Measurements from ENCODE around the gene HSPA8.

HSPA8 gene

DNA sequence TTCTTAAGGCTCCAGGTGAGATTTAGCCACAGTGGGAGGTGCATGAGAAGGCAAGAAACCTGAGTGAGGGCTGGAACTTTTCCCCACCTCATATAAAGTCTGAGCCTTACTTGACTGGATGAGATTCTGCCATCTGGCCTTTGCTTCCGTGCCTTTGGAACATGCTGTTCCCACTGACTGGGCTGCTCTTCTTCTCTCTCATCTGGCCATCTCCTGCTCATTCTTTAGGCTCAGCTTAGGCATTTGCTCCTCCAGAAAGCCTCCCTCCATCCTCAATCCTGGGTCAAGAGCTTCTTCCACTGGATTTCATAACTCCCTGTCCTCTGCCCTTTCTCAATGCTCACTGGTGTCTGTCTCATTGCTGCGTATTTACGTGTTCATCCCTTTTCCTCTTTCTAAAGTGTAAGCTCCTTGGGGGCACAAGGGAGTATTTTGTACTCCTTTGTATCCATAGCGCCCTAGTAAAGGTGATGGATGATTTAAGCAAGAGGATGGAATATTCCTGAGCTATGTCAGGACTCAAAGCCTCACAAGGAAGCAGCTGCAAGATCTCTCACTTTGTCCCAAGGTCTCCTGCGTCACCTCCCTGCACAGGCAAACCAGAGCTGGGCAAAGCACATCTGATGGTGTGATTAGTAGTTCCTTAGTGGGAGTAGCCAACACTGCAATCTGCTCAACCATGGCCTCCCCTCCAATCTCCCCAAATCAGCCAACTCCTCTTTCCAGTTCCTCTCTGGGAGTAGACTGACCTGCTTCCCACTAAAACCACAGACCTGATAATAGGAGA is 15.3 kb downstream of the HSPA8 start:
- no peak for FAIRE-seq

DNA sequence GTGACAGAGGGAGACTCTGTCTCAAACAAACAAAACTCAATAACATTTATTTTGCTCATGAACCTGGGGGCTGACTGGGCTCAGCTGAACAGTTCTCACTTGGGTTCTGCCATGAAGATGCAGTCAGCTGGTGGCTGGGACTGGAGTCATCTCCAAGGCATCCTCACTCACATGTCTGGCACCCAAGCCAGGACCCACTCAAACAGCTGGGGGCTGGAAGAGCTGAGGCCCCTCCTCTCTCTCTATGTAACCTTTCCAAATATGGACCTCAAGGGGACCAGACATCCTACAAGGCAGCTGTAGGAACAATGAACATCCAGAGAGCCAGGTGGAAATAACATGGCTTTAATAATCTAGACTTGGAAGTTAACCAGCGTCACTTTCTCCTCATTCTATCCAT is 16.8 kb downstream of the HSPA8 start:
- no peak for FAIRE-seq

DNA sequence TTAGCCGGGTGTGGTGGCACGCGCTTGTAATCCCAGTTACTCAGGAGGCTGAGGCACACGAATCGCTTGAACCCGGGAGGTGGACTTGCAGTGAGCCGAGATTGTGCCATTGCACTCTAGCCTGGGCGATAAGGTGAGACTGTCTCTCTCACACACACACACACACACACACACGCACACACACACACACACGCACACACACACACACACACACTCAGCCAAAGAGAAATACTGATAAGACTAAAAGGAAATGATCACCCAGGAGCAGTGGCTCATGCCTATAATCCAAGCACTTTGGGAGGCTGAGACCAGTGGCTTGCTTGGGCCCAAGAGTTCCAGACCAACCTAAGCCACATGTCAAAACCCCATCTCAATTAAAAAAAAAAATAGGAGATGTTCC is 20.8 kb downstream of the HSPA8 start:
- FAIRE-seq = no peak

DNA sequence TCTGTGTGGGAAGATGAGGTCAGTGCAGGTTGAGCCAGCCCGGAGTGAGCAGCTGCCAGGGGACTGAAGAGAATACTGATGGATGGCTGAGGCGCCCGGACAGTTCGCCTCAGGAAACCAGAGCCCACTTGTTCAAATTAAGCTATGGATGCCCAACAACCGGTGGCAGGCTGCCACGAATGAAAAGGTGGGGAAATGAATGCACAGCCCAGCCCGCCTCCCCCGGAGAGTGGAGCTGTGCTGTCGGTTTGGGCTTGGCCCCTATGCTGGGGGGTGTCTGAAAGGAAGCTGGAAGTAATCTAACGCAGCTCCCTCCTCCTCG is 21.9 kb downstream of the HSPA8 start:
- FAIRE-seq = no peak

DNA sequence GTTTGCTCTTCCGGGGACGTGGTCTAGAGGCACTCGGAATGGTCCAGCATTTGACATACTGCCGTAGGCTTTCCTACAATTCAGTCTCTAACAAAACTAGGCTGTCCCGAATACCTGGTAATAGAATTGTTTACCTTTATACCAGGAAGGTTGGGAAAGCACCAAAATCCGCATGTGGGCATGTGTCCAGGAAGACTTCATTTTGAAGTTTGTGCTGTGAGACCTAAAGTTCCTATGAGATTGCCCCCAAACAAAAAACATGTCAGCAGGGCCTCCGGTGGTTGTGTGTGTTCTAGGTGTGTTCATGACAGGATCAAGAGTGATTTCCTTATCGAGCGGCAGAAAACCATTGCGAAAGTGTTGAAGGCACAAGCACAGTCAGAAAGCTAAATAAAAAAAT is 26.1 kb downstream of the HSPA8 start:
- no peak for FAIRE-seq

DNA sequence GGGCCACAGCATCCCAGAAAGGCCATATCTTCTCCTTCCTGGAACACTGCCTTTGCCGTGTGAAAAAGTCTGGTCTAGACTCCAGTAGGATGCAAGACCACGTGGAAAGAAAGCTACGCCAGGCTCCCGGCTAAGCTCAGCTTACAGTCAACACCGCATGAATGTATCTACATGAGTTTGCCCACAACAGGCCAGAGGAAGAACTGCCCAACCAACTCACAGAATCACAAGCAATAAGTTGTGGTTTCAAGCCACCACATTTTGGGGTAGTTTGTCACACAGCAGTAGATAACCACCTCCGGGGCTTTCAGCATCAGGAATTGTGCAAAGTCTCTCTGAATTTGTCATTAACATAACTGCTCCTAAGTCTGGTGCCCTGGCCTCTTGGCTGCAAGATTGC is 27.3 kb downstream of the HSPA8 start:
- no peak for FAIRE-seq

DNA sequence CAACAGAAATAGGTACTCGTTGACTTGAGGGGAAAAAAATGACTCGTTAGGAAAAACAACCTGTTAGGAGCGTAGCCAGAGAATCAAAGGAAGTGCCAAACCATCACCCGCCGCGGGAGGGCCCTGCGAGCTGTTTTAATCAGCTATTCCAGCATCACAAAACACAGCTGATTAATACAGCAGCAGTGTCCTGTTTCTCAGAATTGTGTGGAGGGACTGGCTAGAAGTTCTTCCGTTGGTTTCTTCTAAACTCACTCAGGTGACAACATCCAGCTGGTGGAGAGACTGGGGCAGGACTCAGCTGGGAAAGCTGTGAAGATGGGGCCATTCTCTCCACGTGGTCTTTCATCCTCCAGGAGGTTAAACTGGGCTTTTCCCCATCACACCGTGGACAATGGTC is 28.0 kb downstream of the HSPA8 start:
- FAIRE-seq = no peak

DNA sequence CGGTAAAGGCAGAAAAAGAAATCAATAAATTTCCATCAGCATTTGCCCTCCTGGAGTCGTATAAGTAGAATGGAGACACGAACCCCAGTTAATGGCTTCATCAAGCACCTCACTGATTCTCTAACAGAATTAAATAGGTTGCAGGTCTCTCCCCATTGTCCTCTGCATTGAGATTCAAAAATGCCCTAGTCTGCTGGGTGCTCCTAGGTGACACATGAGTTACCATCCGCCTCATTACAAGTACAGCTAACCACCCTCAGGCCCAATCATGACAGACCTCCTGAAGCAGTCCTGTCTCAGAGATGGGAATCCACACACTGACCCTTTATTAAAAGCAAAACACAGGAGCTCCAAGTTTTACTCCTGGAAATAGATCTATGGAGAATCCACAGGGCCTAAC is 31.4 kb downstream of the HSPA8 start:
- no peak for FAIRE-seq

DNA sequence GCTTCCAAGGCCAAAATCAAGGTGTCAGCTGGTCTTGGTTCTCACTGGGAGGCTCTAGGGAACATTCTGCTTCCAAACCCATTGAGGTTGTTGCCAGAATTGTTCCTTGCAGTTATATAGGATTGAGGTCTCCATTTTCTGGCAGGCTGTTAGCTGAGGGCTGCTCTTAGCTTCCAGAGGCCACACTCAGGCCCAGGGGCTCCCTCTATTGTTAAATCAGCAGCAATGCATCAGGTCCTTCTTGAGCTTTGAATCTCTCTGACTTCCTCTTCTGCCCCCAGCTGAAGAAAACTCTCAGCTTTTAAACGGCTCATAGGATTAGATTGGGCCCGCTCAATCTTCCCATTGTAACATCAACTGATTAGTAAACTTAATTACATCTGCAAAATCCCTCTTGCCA is 41.0 kb downstream of the HSPA8 start:
- no peak for FAIRE-seq

DNA sequence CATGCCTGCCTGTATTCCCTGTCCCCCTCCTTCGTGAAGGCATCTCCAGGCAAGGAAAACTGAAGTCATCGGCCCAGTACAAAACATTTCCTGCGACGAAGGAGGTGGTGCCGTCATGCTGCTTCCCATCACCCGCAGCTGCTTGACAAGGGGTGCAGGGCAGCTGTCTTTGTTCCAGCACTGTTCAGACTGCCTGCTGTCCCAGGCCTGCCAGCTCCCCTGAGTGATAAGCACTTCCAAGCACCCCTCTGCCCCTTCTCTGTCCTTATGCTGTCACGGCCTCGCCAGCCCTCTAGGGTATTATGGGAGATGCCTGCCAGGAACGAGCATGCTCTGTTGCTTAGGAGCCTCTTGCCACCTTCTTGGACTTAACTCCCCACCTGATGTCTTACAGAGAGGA is 43.2 kb downstream of the HSPA8 start:
- no peak for FAIRE-seq

DNA sequence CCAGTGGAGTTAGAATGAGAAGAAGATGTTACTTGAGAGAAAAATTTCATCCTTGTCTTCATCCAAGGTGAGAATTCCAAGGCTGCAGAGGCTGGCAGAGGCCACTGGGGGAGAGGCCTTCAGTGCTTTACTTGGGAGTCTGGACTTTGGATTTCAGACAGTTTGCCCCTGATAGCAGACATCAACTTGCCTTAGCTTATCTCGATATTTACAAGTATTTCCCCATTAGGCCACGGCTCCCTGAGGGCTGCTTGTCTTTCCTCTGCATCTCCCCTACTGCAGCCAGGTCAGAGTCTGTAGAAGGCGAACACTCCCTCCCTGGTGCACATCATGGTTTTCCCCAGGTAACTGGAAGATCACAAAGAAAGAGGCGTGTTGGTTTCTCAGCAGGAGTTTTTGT is 50.4 kb downstream of the HSPA8 start:
- FAIRE-seq = no peak
